NB4 (cell line): ENCODE data around the gene REG1B.

Experiments
- MYC ChIP-seq: IDR thresholded peaks from 2 replicates; pipeline ENCODE4 v1.6.1; 2011; ENCODE audit warnings: low read depth, low read length
- POLR2A ChIP-seq: IDR thresholded peaks from 2 replicates; pipeline ENCODE4 v1.6.1; 2011; ENCODE audit warnings: mild to moderate bottlenecking; ENCODE audit not compliant: insufficient read length; ENCODE audit errors: extremely low read depth
- TF ChIP-seq, protein P1 (sequence below): IDR thresholded peaks from one replicate; pipeline ENCODE4 v1.5.1; 2012; ENCODE audit warnings: low read depth, low read length

- TF ChIP-seq, protein P1, sequence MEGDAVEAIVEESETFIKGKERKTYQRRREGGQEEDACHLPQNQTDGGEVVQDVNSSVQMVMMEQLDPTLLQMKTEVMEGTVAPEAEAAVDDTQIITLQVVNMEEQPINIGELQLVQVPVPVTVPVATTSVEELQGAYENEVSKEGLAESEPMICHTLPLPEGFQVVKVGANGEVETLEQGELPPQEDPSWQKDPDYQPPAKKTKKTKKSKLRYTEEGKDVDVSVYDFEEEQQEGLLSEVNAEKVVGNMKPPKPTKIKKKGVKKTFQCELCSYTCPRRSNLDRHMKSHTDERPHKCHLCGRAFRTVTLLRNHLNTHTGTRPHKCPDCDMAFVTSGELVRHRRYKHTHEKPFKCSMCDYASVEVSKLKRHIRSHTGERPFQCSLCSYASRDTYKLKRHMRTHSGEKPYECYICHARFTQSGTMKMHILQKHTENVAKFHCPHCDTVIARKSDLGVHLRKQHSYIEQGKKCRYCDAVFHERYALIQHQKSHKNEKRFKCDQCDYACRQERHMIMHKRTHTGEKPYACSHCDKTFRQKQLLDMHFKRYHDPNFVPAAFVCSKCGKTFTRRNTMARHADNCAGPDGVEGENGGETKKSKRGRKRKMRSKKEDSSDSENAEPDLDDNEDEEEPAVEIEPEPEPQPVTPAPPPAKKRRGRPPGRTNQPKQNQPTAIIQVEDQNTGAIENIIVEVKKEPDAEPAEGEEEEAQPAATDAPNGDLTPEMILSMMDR, result no peak
- no peak for TF ChIP-seq POLR2A
- no peak for TF ChIP-seq MYC
Measured at GRCh38 chr2:79083597-79084251, 4.1 kb downstream of the REG1B start.
